Progenitor cell of endocrine pancreas (in vitro differentiated cells): Measurements from ENCODE around the gene ARSD. TPM values are rescaled to one million over a fixed set of nuclear protein-coding genes. Genes with fewer than 3 reads are reported as not detected.

Experiments
- DNase-seq: peaks from one replicate; pipeline ENCODE4 v3.0.0; 2021; ENCODE audit warnings: low spot score; ENCODE audit not compliant: unreplicated experiment
- H3K27ac Mint-ChIP-seq: 2 replicates; pipeline ENCODE4 v1.8.0; 2021; ENCODE audit warnings: mild to moderate bottlenecking, moderate library complexity, mixed read lengths
- H3K27me3 Mint-ChIP-seq: 2 replicates; pipeline ENCODE4 v1.8.0; 2021; ENCODE audit warnings: mixed read lengths
- H3K36me3 Mint-ChIP-seq: 2 replicates; pipeline ENCODE4 v1.8.0; 2022; ENCODE audit warnings: mixed read lengths; ENCODE audit not compliant: insufficient read depth
- H3K4me1 Mint-ChIP-seq: 2 replicates; pipeline ENCODE4 v1.8.0; 2021; ENCODE audit warnings: low read depth, mixed read lengths
- H3K4me3 Mint-ChIP-seq: 2 replicates; pipeline ENCODE4 v1.8.0; 2021; ENCODE audit warnings: low read depth, mild to moderate bottlenecking, moderate library complexity, mixed read lengths
- H3K9me3 Mint-ChIP-seq: 2 replicates; pipeline ENCODE4 v1.8.0; 2021; ENCODE audit warnings: low read depth, mixed read lengths
- total RNA-seq: library from RNA; stranded (reverse); gene quantifications from 2 replicates; pipeline ENCODE4 v1.2.1, GENCODE V29; 2021
- TF ChIP-seq, protein P1 (sequence below): fragments of 200-600 bp; sonication (generic); IDR thresholded peaks from one replicate; pipeline ENCODE4 v1.5.0; 2021; ENCODE audit warnings: antibody characterized with exemption, mild to moderate bottlenecking; ENCODE audit not compliant: unreplicated experiment

The ARSD gene
- total RNA-seq, 1 donor from 2014 or later: 76.8 TPM

DNA sequence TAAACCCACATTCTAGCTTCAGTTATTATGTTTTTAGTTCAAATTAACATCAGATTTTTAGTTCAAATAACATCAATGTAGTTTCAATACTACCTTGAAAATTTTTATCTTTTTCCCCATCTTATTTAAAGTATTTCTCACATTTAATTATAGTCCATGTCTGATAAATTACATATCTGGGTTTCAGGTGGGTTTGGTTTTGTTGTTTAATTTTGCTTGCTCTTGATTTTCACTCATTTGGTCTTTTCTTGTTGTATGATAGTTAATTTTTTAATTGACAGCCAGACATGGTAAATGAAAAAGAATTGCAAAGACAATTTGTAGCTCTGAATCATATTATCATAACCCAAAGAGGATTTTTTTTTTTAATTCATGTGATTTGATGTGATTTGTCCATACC lies 58.5 kb downstream of the ARSD start:
- Mint-ChIP-seq H3K27ac (no peak overlapping the region), H3K4me1 (no peaks in the 10 kb centered on the region), H3K36me3 (peaks cover 69% of the 10 kb centered on the region), H3K27me3 (no peaks in the 10 kb centered on the region), H3K9me3 (peaks cover 11% of the 10 kb centered on the region), H3K4me3 (no peak overlapping the region)
- DNase-seq: no peak
- TF ChIP-seq, protein P1, sequence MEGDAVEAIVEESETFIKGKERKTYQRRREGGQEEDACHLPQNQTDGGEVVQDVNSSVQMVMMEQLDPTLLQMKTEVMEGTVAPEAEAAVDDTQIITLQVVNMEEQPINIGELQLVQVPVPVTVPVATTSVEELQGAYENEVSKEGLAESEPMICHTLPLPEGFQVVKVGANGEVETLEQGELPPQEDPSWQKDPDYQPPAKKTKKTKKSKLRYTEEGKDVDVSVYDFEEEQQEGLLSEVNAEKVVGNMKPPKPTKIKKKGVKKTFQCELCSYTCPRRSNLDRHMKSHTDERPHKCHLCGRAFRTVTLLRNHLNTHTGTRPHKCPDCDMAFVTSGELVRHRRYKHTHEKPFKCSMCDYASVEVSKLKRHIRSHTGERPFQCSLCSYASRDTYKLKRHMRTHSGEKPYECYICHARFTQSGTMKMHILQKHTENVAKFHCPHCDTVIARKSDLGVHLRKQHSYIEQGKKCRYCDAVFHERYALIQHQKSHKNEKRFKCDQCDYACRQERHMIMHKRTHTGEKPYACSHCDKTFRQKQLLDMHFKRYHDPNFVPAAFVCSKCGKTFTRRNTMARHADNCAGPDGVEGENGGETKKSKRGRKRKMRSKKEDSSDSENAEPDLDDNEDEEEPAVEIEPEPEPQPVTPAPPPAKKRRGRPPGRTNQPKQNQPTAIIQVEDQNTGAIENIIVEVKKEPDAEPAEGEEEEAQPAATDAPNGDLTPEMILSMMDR: no peak

- Mint-ChIP-seq H3K27me3 (no peaks in the 10 kb centered on the region), H3K9me3 (peaks cover 3% of the 10 kb centered on the region), H3K27ac (no peak overlapping the region), H3K4me3 (no peak overlapping the region), H3K36me3 (peaks cover 60% of the 10 kb centered on the region), H3K4me1 (peaks cover 2% of the 10 kb centered on the region)
- TF ChIP-seq, protein P1: no peak
- no peak for DNase-seq
Measured at GRCh38 chrX:2867206-2867605, 61.9 kb downstream of the ARSD start.

DNA sequence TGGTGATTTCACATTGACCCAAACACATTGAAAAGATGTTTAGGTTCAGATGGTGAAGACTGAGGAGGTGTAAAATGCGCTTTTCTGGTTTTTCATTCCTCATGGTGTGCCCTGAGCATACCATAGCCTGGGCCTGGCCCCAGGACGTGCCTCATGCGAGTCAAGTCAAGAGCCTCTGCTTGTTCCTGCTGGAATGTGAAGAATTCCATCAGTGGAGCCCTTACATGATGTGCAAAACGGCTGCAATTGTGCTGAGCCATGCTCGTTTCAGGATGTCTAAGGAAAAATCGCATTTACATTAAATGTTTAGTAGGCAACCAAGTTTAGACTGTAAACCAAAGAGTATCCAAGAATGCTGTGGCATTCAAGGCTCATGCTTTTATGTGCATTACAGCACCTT lies 65.5 kb downstream of the ARSD start:
- Mint-ChIP-seq H3K27me3 (no peaks in the 10 kb centered on the region), H3K4me3 (no peak overlapping the region)

DNA sequence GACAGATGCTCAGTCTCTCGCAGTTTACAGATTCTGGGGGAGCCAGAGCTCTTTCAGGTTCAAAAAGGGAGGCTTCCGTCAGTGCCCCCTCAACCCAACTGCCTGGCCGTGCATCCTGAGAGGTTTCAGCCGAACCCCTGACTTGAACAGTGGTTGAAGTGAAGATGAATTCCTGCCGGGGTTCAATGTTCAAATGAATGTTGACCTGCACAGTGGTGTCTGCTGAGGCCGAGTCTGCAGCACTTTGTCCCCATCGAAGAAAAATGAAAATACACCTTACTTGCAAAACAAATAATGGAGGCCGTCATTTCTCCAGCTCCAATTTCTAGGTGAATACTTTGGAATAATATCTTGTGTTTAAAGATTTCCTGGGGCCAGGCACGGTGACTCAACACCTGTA lies 66.7 kb downstream of the ARSD start:
- no peaks in the 10 kb centered on the region for H3K27me3 Mint-ChIP-seq
- TF ChIP-seq, protein P1: no peak
- no peaks in the 10 kb centered on the region for H3K9me3 Mint-ChIP-seq
- peaks cover 54% of the 10 kb centered on the region for H3K36me3 Mint-ChIP-seq
- no peak overlapping the region for H3K27ac Mint-ChIP-seq
- no peak overlapping the region for H3K4me3 Mint-ChIP-seq
- no peak for DNase-seq
- H3K4me1 Mint-ChIP-seq: peaks cover 2% of the 10 kb centered on the region

More for the DNA sequence above, 65.5 kb downstream of the ARSD start:
- TF ChIP-seq, protein P1: no peak
- Mint-ChIP-seq H3K36me3 (peaks cover 48% of the 10 kb centered on the region), H3K9me3 (no peaks in the 10 kb centered on the region), H3K4me1 (peaks cover 2% of the 10 kb centered on the region), H3K27ac (no peak overlapping the region)
- no peak for DNase-seq

- H3K27ac Mint-ChIP-seq: no peak overlapping the region
- no peaks in the 10 kb centered on the region for H3K9me3 Mint-ChIP-seq
- no peaks in the 10 kb centered on the region for H3K27me3 Mint-ChIP-seq
- H3K4me1 Mint-ChIP-seq: peaks cover 2% of the 10 kb centered on the region
- TF ChIP-seq, protein P1: no peak
- no peak for DNase-seq
- peaks cover 52% of the 10 kb centered on the region for H3K36me3 Mint-ChIP-seq
- no peak overlapping the region for H3K4me3 Mint-ChIP-seq
Measured at GRCh38 chrX:2859197-2859797, 69.8 kb downstream of the ARSD start.
